DMS153 (cell line): ENCODE data around the gene MAP4K2.

ENCODE experiments used
- DNase-seq: peaks from one replicate; lab custom pipeline; 2025; lab: John Stamatoyannopoulos, UW

MAP4K2 gene

GRCh38 chr11:64810891-64811272 is 7.9 kb upstream of the MAP4K2 start:
- DNase-seq, result peak; percentile 60

- peak; percentile 96 for DNase-seq
These were observed 7.4 kb upstream of the MAP4K2 start, which contains the start of gene MEN1 for GRCh38 chr11:64810271-64810890. TSS of gene MEN1 (minus strand) at chr11:64810551. CDS start at chr11:64810109, 442 bp downstream.

GRCh38 chr11:64809781-64810241 is 6.8 kb upstream of the MAP4K2 start:
- no peak for DNase-seq

GRCh38 chr11:64805481-64805880 is 2.5 kb upstream of the MAP4K2 start:
- DNase-seq, result no peak

GRCh38 chr11:64804346-64805210 is 1.6 kb upstream of the MAP4K2 start:
- DNase-seq, result no peak

- DNase-seq, result no peak
These were observed 882 bp upstream of the MAP4K2 start for GRCh38 chr11:64803846-64804345.

GRCh38 chr11:64802370-64803157 is 450 bp downstream of the MAP4K2 start:
- DNase-seq, result no peak

- DNase-seq, result no peak
These were observed 1.2 kb downstream of the MAP4K2 start for GRCh38 chr11:64801561-64802369.

GRCh38 chr11:64801158-64801464 is 1.9 kb downstream of the MAP4K2 start:
- DNase-seq, result no peak

- DNase-seq, result no peak
These were observed 2.5 kb downstream of the MAP4K2 start for GRCh38 chr11:64800303-64801157.

GRCh38 chr11:64799623-64800302 is 3.3 kb downstream of the MAP4K2 start:
- DNase-seq, result no peak

- no peak for DNase-seq
These were observed 3.8 kb downstream of the MAP4K2 start for GRCh38 chr11:64799256-64799622.

- no peak for DNase-seq
These were observed 6.1 kb downstream of the MAP4K2 start for GRCh38 chr11:64796757-64797541.

- DNase-seq, result no peak
These were observed 6.8 kb downstream of the MAP4K2 start for GRCh38 chr11:64796047-64796756.

- DNase-seq, result no peak
These were observed 8.5 kb downstream of the MAP4K2 start for GRCh38 chr11:64794526-64794925.

GRCh38 chr11:64793271-64794160 is 9.5 kb downstream of the MAP4K2 start:
- DNase-seq, result no peak

- DNase-seq, result no peak
These were observed 10.5 kb downstream of the MAP4K2 start for GRCh38 chr11:64792482-64792881.
